SU-DHL-6 (cell line): ENCODE measurements around the gene HTR2B.

Experiments
- H2AFZ ChIP-seq: fragments of 200-600 bp; sonication (generic); 2 replicates; pipeline ENCODE4 v1.6.1; 2014; ENCODE audit warnings: low read depth, mild to moderate bottlenecking, moderate library complexity, mixed read lengths, antibody characterized with exemption, low read length; ENCODE audit not compliant: severe bottlenecking
- H3F3A ChIP-seq: fragments of 200-600 bp; shearing (Covaris generic); 2 replicates; pipeline ENCODE4 v1.6.0; 2016; ENCODE audit warnings: antibody characterized with exemption, mild to moderate bottlenecking; ENCODE audit not compliant: insufficient read depth
- H3K27ac ChIP-seq: fragments of 200-600 bp; sonication (generic); 2 replicates; pipeline ENCODE4 v1.5.1; 2016; ENCODE audit warnings: low read depth, mild to moderate bottlenecking, low read length, moderate library complexity, mixed read lengths
- H3K27me3 ChIP-seq: fragments of 200-600 bp; sonication (generic), shearing (Covaris generic); 2 replicates; pipeline ENCODE4 v1.6.0; 2014; ENCODE audit warnings: mild to moderate bottlenecking, low read length
- H3K36me3 ChIP-seq: fragments of 200-600 bp; sonication (generic); 2 replicates; pipeline ENCODE4 v1.6.1; 2014; ENCODE audit warnings: mild to moderate bottlenecking, low read length, mixed read lengths
- H3K4me2 ChIP-seq: fragments of 300-600, 200-600 bp; shearing (Covaris generic), sonication (generic); 2 replicates; pipeline ENCODE4 v1.6.0; 2014; ENCODE audit warnings: low read length, low read depth, mild to moderate bottlenecking; ENCODE audit not compliant: poor library complexity, severe bottlenecking
- H3K4me3 ChIP-seq: fragments of 200-600 bp; sonication (generic); 2 replicates; pipeline ENCODE4 v1.5.1; 2014; ENCODE audit warnings: antibody characterized with exemption, low read length, mild to moderate bottlenecking, mixed read lengths; ENCODE audit not compliant: insufficient read depth, poor library complexity, severe bottlenecking
- H3K79me2 ChIP-seq: fragments of 200-600 bp; sonication (generic); 2 replicates; pipeline ENCODE4 v1.6.1; 2014; ENCODE audit warnings: mild to moderate bottlenecking, low read length, moderate library complexity; ENCODE audit not compliant: insufficient read depth
- H3K9ac ChIP-seq: fragments of 200-600 bp; sonication (generic); 2 replicates; pipeline ENCODE4 v1.7.0; 2014; ENCODE audit warnings: mild to moderate bottlenecking, low read length
- H3K9me2 ChIP-seq: fragments of 200-600 bp; sonication (generic); replicated peaks from 2 replicates; pipeline ENCODE4 v1.6.1; 2014; ENCODE audit warnings: low read length; ENCODE audit not compliant: insufficient read depth
- H3K9me3 ChIP-seq: fragments of 200-600 bp; sonication (generic); 2 replicates; pipeline ENCODE4 v1.6.1; 2014; ENCODE audit warnings: low read length, mixed read lengths; ENCODE audit not compliant: insufficient read depth
- H4K20me1 ChIP-seq: fragments of 200-600 bp; sonication (generic); 2 replicates; pipeline ENCODE4 v1.6.1; 2014; ENCODE audit warnings: low read depth, mild to moderate bottlenecking, antibody characterized with exemption, low read length, moderate library complexity, mixed read lengths
- EZH2phosphoT487 ChIP-seq: fragments of 200-600 bp; sonication (generic), shearing (Covaris generic); conservative IDR thresholded peaks from 2 replicates; pipeline ENCODE4 v1.6.1; 2018; ENCODE audit warnings: mild to moderate bottlenecking, antibody characterized with exemption, low read length, moderate library complexity, mixed read lengths
- TF ChIP-seq, protein P1 (sequence below): fragments of 200-600 bp; sonication (generic); IDR thresholded peaks from one replicate; pipeline ENCODE4 v1.5.1; 2017; ENCODE audit warnings: antibody characterized with exemption, mild to moderate bottlenecking, low read length, moderate library complexity; ENCODE audit not compliant: insufficient read depth, poor library complexity, severe bottlenecking

HTR2B gene

GRCh38 chr2:231133365-231134099 is 8.7 kb upstream of the HTR2B start:
- no peak overlapping the region for H3K4me2 ChIP-seq
- H2AFZ ChIP-seq = no peak overlapping the region
- TF ChIP-seq EZH2phosphoT487 = no peak
- TF ChIP-seq, protein P1, sequence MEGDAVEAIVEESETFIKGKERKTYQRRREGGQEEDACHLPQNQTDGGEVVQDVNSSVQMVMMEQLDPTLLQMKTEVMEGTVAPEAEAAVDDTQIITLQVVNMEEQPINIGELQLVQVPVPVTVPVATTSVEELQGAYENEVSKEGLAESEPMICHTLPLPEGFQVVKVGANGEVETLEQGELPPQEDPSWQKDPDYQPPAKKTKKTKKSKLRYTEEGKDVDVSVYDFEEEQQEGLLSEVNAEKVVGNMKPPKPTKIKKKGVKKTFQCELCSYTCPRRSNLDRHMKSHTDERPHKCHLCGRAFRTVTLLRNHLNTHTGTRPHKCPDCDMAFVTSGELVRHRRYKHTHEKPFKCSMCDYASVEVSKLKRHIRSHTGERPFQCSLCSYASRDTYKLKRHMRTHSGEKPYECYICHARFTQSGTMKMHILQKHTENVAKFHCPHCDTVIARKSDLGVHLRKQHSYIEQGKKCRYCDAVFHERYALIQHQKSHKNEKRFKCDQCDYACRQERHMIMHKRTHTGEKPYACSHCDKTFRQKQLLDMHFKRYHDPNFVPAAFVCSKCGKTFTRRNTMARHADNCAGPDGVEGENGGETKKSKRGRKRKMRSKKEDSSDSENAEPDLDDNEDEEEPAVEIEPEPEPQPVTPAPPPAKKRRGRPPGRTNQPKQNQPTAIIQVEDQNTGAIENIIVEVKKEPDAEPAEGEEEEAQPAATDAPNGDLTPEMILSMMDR = no peak
- H3K9me3 ChIP-seq = no peaks in the 10 kb centered on the region
- H3K9ac ChIP-seq = no peak overlapping the region
- no peaks in the 10 kb centered on the region for H3K36me3 ChIP-seq
- H3K4me3 ChIP-seq = no peak overlapping the region
- 0 out of 2 replicates have a peak, but pooled peaks cover 3% of the 10 kb centered on the region for H3K79me2 ChIP-seq
- H3K27ac ChIP-seq = no peak overlapping the region
- 0 out of 2 replicates have a peak, but pooled peaks cover 5% of the 10 kb centered on the region for H3F3A ChIP-seq
- no peaks in the 10 kb centered on the region for H3K27me3 ChIP-seq
- H4K20me1 ChIP-seq = no peaks in the 10 kb centered on the region
- H3K9me2 ChIP-seq = no peaks in the 10 kb centered on the region

GRCh38 chr2:231132129-231132528 is 7.3 kb upstream of the HTR2B start:
- Histone ChIP-seq H3K27ac (no peak overlapping the region), H3K27me3 (no peaks in the 10 kb centered on the region), H3K79me2 (0 out of 2 replicates have a peak, but pooled peaks cover 3% of the 10 kb centered on the region), H3K4me2 (no peak overlapping the region), H3K36me3 (no peaks in the 10 kb centered on the region), H2AFZ (no peak overlapping the region), H3K9ac (no peak overlapping the region), H3K9me3 (no peaks in the 10 kb centered on the region), H3K4me3 (no peak overlapping the region), H4K20me1 (no peaks in the 10 kb centered on the region), H3K9me2 (no peaks in the 10 kb centered on the region), H3F3A (0 out of 2 replicates have a peak, but pooled peaks cover 5% of the 10 kb centered on the region)
- TF ChIP-seq, protein P1 = no peak
- TF ChIP-seq EZH2phosphoT487 = no peak

GRCh38 chr2:231130336-231131056 is 5.7 kb upstream of the HTR2B start:
- Histone ChIP-seq H3K4me2 (no peak overlapping the region), H3F3A (0 out of 2 replicates have a peak, but pooled peaks cover 5% of the 10 kb centered on the region), H3K27ac (no peak overlapping the region)

More at GRCh38 chr2:231130336-231131056, 5.7 kb upstream of the HTR2B start:
- Histone ChIP-seq H3K79me2 (0 out of 2 replicates have a peak, but pooled peaks cover 3% of the 10 kb centered on the region), H3K9me3 (no peaks in the 10 kb centered on the region), H4K20me1 (no peaks in the 10 kb centered on the region), H3K27me3 (no peaks in the 10 kb centered on the region), H3K4me3 (no peak overlapping the region), H3K9ac (no peak overlapping the region), H2AFZ (no peak overlapping the region), H3K36me3 (no peaks in the 10 kb centered on the region), H3K9me2 (no peaks in the 10 kb centered on the region)
- TF ChIP-seq EZH2phosphoT487 = no peak
- TF ChIP-seq, protein P1 = no peak
